Esophagus muscularis mucosa (tissue), 3 donors: ENCODE data around the gene PHACTR3.

Experiments
- CTCF ChIP-seq, 3 experiments: fragments of 200-600 bp in 2 of 3; fragments of 450-650 bp in 1 of 3; sonication (generic) in 2 of 3; IDR thresholded peaks; one replicate each; pipeline ENCODE4 v1.5.1; 2017 to 2019; ENCODE audit warnings: antibody characterized with exemption in 3 of 3, mild to moderate bottlenecking in 2 of 3, moderate library complexity in 1 of 3
- POLR2A ChIP-seq: fragments of 450-650 bp; IDR thresholded peaks from one replicate; pipeline ENCODE4 v1.6.1; 2017; ENCODE audit warnings: antibody characterized with exemption, moderate library complexity, mild to moderate bottlenecking, low read depth

GRCh38 chr20:59667131-59667530 is 62.8 kb downstream of the PHACTR3 start:
- no peak for TF ChIP-seq POLR2A
- no peak for TF ChIP-seq CTCF (IDR thresholded peaks at IDR 0.05)
